Measurements from ENCODE around the gene CCDC28B. TPM values are rescaled to one million over a fixed set of nuclear protein-coding genes. Genes with fewer than 3 reads are reported as not detected.

Gene CCDC28B
- polyA plus RNA-seq, 1 of the 3 experiments (the other 2 are of a cell fraction) = 26.3 TPM

- Histone ChIP-seq H3K36me3 (replicated peaks in 1 of 2; ENCODE audit: control insufficient read depth in 1 of 2, insufficient read depth in 2 of 2, low read length in 1 of 2) (peaks cover 33 to 50% of the 10 kb centered on the region in 2 experiments), H3K27ac (ENCODE audit: low read depth in 2 of 2, low read length in 1 of 2) (no peak overlapping the region)
- POLR2A ChIA-PET = no interaction called here
These were observed 23.9 kb downstream of the CCDC28B start for GRCh38 chr1:32224285-32224684.

More at GRCh38 chr1:32224285-32224684, 23.9 kb downstream of the CCDC28B start:
- Histone ChIP-seq H3K4me3 (ENCODE audit: low read depth in 2 of 2, low read length in 1 of 2) (no peak overlapping the region), H3F3A (replicated peaks; ENCODE audit: insufficient read depth) (no peaks in the 10 kb centered on the region), H3K9me3 (no peaks in the 10 kb centered on the region), H3K27me3 (ENCODE audit: insufficient read depth) (no peaks in the 10 kb centered on the region), H3K79me2 (ENCODE audit: insufficient read depth) (peaks cover 62% of the 10 kb centered on the region), H3K9ac (no peak overlapping the region), H2AFZ (ENCODE audit: low read depth) (no peak overlapping the region), H3K4me1 (ENCODE audit: control insufficient read depth in 1 of 2, insufficient read depth in 2 of 2, low read depth in 1 of 2, low read length in 1 of 2) (peaks cover 8 to 17% of the 10 kb centered on the region in 2 experiments; a peak in 3 of 4 replicates), H3K4me2 (no peak overlapping the region), H4K20me1 (ENCODE audit: insufficient read depth) (no peaks in the 10 kb centered on the region), H3K9me2 (no peaks in the 10 kb centered on the region)
- no peak for TF ChIP-seq POLR2AphosphoS5 (IDR thresholded peaks at IDR 0.05; ENCODE audit: low read depth, low read length)
- no peak for TF ChIP-seq SIN3A (IDR thresholded peaks at IDR 0.05; ENCODE audit: borderline replicate concordance, low read depth, low read length)
- no peak for TF ChIP-seq REST (IDR thresholded peaks at IDR 0.05; ENCODE audit: low read depth, low read length)
- TF ChIP-seq USF2 (IDR thresholded peaks at IDR 0.05; ENCODE audit: borderline replicate concordance, low read depth, low read length) = no peak
- TF ChIP-seq TCF12 (IDR thresholded peaks at IDR 0.05) = no peak
- TF ChIP-seq CTCF (IDR thresholded peaks at IDR 0.05) = no peak
- no peak for TF ChIP-seq CHD2 (IDR thresholded peaks at IDR 0.05; ENCODE audit: low read length, partially characterized antibody)
- TF ChIP-seq EP300 (IDR thresholded peaks at IDR 0.05; ENCODE audit: borderline replicate concordance in 1 of 2, low read depth in 1 of 2, low read length in 1 of 2) = no peak
- TF ChIP-seq RFX5 (IDR thresholded peaks at IDR 0.05; ENCODE audit: low read length) = no peak
- TF ChIP-seq ZBTB33 (IDR thresholded peaks at IDR 0.05; ENCODE audit: borderline replicate concordance, low read depth) = no peak
- TF ChIP-seq MXI1 (IDR thresholded peaks at IDR 0.05; ENCODE audit: low read depth, low read length) = no peak
- CTCF ChIA-PET = interaction anchor here (4.3 kb wide), 1 partner anchor 16 kb away, joined by 20 read pairs; no protein-coding TSS in a partner anchor
- no peak for DNase-seq
- 96% methylated on average over 4 of the region's 4 CpGs for WGBS (ENCODE audit: low lambda C conversion rate)

Measured in SK-N-SH (cell line).